Coronary artery (tissue), 2 donors: Measurements from ENCODE around the gene EPAS1.

Experiments used
- DNase-seq: peaks from one replicate; pipeline ENCODE4 v3.0.0-alpha.2; 2017; ENCODE audit warnings: low spot score
- H3K27ac ChIP-seq, 2 donors: fragments of 200-600 bp; sonication (generic); one replicate each; pipeline ENCODE4 v1.5.1; 2016 to 2019
- H3K4me3 ChIP-seq: fragments of 200-600 bp; sonication (generic); 2 replicates; pipeline ENCODE4 v1.5.1; 2016; ENCODE audit warnings: mild to moderate bottlenecking, moderate library complexity
- TF ChIP-seq, protein P1 (sequence below): fragments of 200-600 bp; sonication (generic); IDR thresholded peaks from one replicate; pipeline ENCODE4 v1.5.1; 2019; ENCODE audit warnings: antibody characterized with exemption

EPAS1 gene

DNA sequence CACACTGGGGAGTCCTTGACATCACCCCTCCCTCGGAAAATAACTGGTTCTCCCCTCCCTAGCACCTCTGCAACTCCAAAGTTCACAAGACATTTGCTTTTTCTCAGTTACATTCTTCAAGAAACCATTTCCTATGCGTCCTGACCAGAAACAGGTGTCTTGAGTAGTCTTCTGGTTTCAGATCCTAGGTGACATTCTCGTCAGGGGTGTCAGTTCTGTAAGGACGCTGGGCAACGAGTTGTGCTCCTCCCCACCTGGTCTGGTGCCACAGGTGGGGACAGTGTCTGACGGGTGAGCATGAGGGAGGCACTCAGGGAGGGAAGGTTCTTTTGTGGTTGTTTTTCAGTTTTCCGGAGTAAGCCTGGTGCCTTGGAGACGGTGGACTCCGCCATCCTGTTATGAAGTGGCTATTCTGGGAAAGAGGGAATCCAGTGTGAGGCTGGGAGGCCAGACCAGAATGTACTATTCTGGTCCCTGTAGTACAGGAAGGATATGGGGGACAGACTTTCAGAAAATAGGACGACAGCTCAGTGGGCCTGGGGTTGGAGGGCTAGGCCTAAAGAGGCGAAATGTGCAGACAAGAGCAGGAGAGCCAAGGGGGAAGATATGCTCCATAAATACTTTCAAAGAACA, 50.6 kb downstream of the EPAS1 start:
- Histone ChIP-seq H3K4me3 (no peak overlapping the region), H3K27ac (peak overlapping the region in 1 of 2 donors; percentile 64)
- TF ChIP-seq, protein P1, sequence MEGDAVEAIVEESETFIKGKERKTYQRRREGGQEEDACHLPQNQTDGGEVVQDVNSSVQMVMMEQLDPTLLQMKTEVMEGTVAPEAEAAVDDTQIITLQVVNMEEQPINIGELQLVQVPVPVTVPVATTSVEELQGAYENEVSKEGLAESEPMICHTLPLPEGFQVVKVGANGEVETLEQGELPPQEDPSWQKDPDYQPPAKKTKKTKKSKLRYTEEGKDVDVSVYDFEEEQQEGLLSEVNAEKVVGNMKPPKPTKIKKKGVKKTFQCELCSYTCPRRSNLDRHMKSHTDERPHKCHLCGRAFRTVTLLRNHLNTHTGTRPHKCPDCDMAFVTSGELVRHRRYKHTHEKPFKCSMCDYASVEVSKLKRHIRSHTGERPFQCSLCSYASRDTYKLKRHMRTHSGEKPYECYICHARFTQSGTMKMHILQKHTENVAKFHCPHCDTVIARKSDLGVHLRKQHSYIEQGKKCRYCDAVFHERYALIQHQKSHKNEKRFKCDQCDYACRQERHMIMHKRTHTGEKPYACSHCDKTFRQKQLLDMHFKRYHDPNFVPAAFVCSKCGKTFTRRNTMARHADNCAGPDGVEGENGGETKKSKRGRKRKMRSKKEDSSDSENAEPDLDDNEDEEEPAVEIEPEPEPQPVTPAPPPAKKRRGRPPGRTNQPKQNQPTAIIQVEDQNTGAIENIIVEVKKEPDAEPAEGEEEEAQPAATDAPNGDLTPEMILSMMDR: no peak
- no peak for DNase-seq

DNA sequence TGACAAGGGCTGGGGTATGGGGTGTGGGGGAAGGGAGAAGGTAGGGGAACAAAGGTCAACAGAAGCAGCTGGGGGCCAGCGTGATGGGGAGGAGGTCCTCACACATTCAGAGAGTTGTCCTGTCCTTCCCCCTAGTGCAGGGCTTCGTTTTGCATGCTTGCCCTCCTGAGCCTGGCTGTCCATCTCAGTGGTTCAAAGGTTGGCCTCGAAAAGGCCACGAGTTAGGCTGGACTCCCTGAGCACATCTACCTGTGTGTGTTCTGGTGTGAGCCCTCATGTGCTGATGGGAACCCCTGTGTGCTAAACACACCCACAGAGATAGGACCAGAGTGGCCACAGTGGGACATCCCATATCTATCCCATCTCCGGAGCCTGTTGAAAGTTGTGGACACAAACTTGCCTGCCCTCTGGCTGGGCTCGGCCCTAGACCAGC, 51.9 kb downstream of the EPAS1 start:
- H3K4me3 ChIP-seq: no peak overlapping the region
- DNase-seq: no peak
- peak overlapping the region in 1 of 2 donors; percentile 31 for H3K27ac ChIP-seq
- TF ChIP-seq, protein P1: no peak

DNA sequence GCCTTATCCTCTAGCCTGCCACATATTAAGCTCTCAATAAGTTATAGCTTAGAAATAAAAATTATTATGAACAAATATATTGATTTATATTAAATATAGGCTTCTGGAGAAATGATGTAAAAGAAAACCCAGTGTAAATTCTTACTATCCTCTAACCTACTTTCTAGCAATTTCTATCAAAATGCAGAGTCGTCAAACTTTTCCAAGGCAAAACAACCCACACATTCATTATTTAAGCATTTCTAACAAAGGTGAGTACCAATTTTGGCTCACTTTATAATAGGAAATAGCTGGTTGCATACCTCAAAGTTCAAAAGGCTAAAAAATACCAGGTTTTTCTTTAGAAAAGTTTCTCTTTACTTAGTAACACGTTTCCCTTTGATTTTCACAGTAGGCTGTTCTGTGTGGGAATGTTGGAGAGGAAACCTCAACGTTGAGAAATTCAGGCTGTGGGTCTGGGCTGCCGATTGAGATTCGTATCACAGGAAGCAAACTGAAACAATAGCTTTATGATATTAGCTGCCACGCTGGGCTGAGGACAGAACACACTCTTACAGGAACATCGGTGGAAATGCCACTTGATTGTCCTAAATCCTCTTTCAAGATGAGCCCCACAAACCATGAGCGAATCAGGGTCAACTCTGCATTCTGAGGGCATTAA, 53.0 kb downstream of the EPAS1 start:
- TF ChIP-seq, protein P1: no peak
- Histone ChIP-seq H3K4me3 (no peak overlapping the region), H3K27ac (peak overlapping the region in 1 of 2 donors; percentile 46)
- no peak for DNase-seq

DNA sequence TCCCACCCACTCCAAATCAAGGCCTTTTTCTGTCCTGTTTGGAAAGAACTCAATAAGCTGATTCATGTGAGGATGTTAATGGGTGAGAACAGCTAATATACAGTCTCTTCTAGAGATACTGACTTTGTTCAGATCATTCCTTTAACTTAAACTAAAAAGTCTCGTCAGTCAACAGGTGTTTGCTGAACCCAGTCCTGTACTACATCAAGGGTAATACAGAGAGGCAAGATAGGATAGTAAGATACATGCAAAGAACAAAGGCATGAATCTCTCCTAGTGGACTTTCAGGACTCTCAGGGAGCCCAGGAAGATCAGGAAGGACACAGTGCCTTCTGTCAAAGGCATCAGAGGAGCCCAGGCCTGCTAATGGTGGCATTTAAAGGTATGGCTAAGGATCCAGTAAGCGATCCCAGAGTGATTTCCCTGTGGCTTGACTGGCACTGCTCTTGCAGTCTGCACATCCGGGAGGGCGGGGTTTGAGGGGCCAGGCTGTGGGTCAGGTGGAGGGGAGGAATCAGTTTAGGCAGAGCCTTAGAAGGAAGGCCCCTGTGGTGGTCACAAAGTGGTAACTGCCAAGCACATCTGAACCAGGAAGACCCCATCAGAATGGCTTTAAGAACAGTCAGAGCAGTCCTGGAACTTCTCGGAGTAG, 54.0 kb downstream of the EPAS1 start:
- TF ChIP-seq, protein P1: no peak
- no peak overlapping the region for H3K4me3 ChIP-seq
- no peak for DNase-seq
- H3K27ac ChIP-seq: peak overlapping the region in 1 of 2 donors; percentile 46

DNA sequence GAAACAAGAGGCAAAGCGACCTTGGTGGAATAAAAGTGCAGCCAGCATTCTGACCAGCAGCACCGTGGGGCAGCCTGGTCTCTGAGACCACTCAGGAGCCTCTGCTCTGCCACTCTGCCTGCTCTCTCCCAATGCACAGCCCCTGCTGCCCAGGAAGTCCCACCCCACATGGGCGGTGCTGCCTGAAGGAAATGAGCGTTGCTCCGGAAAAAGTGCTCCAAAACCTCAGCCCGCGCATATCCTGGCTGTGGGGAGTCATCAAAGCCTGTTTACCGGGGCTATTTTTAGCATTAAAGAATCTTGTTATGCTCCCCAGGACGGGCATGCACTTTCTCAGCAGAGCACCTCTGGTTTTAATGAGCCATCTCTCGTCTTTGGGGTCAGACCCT, 54.5 kb downstream of the EPAS1 start:
- H3K27ac ChIP-seq: peak overlapping the region; percentile 20 to 46
- TF ChIP-seq, protein P1: no peak
- H3K4me3 ChIP-seq: peak overlapping the region; percentile 36
- DNase-seq: no peak

DNA sequence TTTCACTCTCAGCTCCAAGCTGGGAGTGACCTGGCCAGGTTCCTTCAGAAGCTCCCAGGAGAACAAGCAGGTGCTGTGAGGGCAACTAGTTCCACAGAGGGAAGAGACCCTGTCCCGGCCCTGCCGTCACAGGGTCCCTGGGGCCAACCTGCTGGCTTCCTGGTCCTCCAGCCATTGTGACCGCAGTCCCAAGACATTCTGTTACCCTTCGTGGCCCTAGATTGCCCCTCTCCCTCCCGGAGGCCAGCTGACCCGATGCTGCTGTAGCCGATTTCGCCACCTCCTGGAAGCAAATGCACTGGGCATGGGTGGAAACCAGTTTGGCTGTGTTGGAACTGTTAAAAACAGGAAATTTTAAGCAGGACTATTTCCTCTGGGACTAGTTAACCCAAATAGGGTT, 55.4 kb downstream of the EPAS1 start:
- DNase-seq: no peak
- TF ChIP-seq, protein P1: no peak
- no peak overlapping the region for H3K4me3 ChIP-seq
- peak overlapping the region; percentile 20 to 46 for H3K27ac ChIP-seq

DNA sequence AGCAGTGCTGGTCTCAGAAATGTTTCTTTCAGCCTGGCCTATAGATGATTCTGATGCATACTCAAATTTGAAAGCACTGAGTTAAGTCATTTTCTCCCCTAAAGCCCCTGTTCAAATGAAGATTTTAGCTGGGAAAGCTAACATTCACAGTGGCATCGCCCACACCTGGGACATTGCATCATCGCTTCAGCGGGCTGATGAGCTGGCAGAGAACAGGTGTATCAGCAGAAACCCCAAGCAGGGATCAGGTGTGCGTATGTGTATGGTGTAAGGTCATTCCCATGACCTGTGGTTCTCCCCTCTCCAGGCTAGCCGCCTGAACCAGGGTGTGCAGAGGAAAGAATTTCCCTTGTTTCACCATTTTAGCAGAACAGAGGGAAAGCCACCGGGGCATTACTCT, 56.3 kb downstream of the EPAS1 start:
- Histone ChIP-seq H3K4me3 (no peak overlapping the region), H3K27ac (no peak overlapping the region)
- DNase-seq: no peak
- TF ChIP-seq, protein P1: no peak
